Measurements from ENCODE around the gene RBL2. TPM values are rescaled to one million over a fixed set of nuclear protein-coding genes. Genes with fewer than 3 reads are reported as not detected.

Gene RBL2
- total and polyA plus RNA-seq, 2 of the 8 experiments (the other 6 are each of a cell fraction or from before 2014, with no cell fraction given): 13.9 to 22.1 TPM

DNA sequence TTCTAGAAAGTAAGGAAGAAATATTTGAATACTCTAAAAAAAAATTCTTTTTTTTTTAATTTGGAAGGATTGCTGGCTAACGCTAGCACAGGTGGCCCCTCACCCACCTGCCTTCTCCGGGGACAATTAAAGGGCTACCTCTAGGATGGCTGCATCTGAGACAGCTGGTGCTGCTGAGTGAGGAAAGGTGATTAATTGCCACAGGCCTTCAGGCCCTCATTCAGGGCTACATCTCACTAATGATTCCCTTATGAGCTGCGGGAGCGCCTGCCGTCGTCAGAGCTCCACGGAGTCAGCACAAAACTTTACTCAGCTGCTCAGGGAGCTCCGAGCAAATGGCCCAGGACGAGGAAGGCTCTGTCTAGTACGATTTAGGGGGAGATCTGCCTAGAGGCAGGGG lies 95.8 kb downstream of the RBL2 start:
- Histone ChIP-seq H3K9ac (replicated peaks in 1 of 4; ENCODE audit: extremely low read depth in 1 of 4, low read depth in 3 of 4, low read length in 3 of 4) (no peak overlapping the region), H2BK5ac (ENCODE audit: low read depth, low read length) (no peak overlapping the region), H4K91ac (replicated peaks; ENCODE audit: insufficient read length, low read length) (no peak overlapping the region), H3K56ac (replicated peaks; ENCODE audit: insufficient read length, low read depth, low read length) (no peak overlapping the region), H3K27ac (ENCODE audit: low read depth, low read length) (no peak overlapping the region), H3K4me3 (ENCODE audit: extremely low read depth in 1 of 4, insufficient read depth in 2 of 4, low read depth in 3 of 4, low read length in 4 of 4) (no peak overlapping the region), H2BK120ac (replicated peaks; ENCODE audit: low read depth, low read length) (no peak overlapping the region), H2BK20ac (ENCODE audit: low read length) (no peak overlapping the region), H2AK5ac (ENCODE audit: low read depth, low read length) (no peak overlapping the region), H4K5ac (ENCODE audit: insufficient read length, low read depth, low read length) (no peak overlapping the region), H3K4me2 (ENCODE audit: insufficient read depth in 1 of 2, low read depth in 2 of 2, low read length in 2 of 2) (no peak overlapping the region), H3K36me3 (ENCODE audit: control insufficient read depth in 2 of 4, insufficient read depth in 4 of 4, low read length in 3 of 4) (no peaks in the 10 kb centered on the region), H3K14ac (ENCODE audit: insufficient read length) (no peak overlapping the region), H3K79me2 (ENCODE audit: control insufficient read depth in 1 of 2, insufficient read depth in 2 of 2, low read length in 2 of 2) (no peaks in the 10 kb centered on the region), H3K79me1 (ENCODE audit: low read depth, low read length) (no peaks in the 10 kb centered on the region), H2BK15ac (ENCODE audit: low read length) (no peak overlapping the region), H3K18ac (ENCODE audit: extremely low read depth, low read length) (no peak overlapping the region), H3K23ac (ENCODE audit: insufficient read length) (no peak overlapping the region), H3K9me3 (ENCODE audit: insufficient read depth in 2 of 2, low read depth in 1 of 2, low read length in 1 of 2) (no peaks in the 10 kb centered on the region), H3K4ac (replicated peaks; ENCODE audit: insufficient read length, low read depth, low read length) (no peak overlapping the region), H2BK12ac (ENCODE audit: low read depth, low read length) (no peak overlapping the region), H3K4me1 (replicated peaks in 1 of 4; ENCODE audit: control insufficient read depth in 3 of 4, insufficient read depth in 4 of 4, low read length in 3 of 4) (no peaks in the 10 kb centered on the region), H4K8ac (ENCODE audit: extremely low read depth, insufficient read depth, low read length) (no peak overlapping the region), H3K23me2 (ENCODE audit: low read depth, low read length) (no peaks in the 10 kb centered on the region), H2AFZ (ENCODE audit: low read length) (no peak overlapping the region), H4K20me1 (replicated peaks in 1 of 2; ENCODE audit: control insufficient read depth in 1 of 2, insufficient read depth in 2 of 2, low read length in 2 of 2) (no peaks in the 10 kb centered on the region), H3K27me3 (replicated peaks in 1 of 4; ENCODE audit: control insufficient read depth in 3 of 4, extremely low read depth in 1 of 4, insufficient read depth in 3 of 4, low read length in 3 of 4) (no peaks in the 10 kb centered on the region)
- no peak for FAIRE-seq
- ChIA-PET CTCF (ENCODE audit: partially characterized antibody) (interaction anchor here (1.1 to 1.8 kb wide), 3 partner anchors 15 to 132 kb away, joined by 3 to 5 read pairs (median 4); no protein-coding TSS in a partner anchor), POLR2A (ENCODE audit: partially characterized antibody) (interaction anchor here (0.6 kb wide), 1 partner anchor 60 kb away, joined by 3 read pairs; no protein-coding TSS in a partner anchor)
- DNase-seq (ENCODE audit: low read depth in 1 of 2, low spot score in 2 of 2): no peak
- 83% methylated on average over 10 of the region's 10 CpGs; no CpG with 5 or more reads in 1 of the 2 experiments for WGBS, 2 experiments (ENCODE audit: extremely low coverage in 1 of 2, insufficient coverage in 1 of 2, insufficient read length in 1 of 2, insufficient replicate concordance in 2 of 2, low coverage in 1 of 2, low lambda C conversion rate in 2 of 2, missing lambda C conversion rate in 1 of 2)
- TF ChIP-seq EGR1 (IDR thresholded peaks at IDR 0.05; ENCODE audit: borderline replicate concordance, low read depth, low read length) (no peak), GABPA (IDR thresholded peaks at IDR 0.05; ENCODE audit: borderline replicate concordance, insufficient read depth, low read length) (no peak), GTF2F1 (IDR thresholded peaks at IDR 0.05; ENCODE audit: borderline replicate concordance, low read depth, low read length) (no peak), NRF1 (IDR thresholded peaks at IDR 0.05; ENCODE audit: low read depth, low read length) (no peak), MAFK (IDR thresholded peaks at IDR 0.05; ENCODE audit: low read depth, low read length) (no peak), KDM1A (IDR thresholded peaks at IDR 0.05; ENCODE audit: borderline replicate concordance, low read length) (no peak), HDAC6 (IDR thresholded peaks at IDR 0.05; ENCODE audit: low read depth, low read length) (no peak), CHD1 (IDR thresholded peaks at IDR 0.05; ENCODE audit: low read depth, low read length) (no peak), RAD21 (IDR thresholded peaks at IDR 0.05 in 1 of 2, conservative IDR thresholded peaks at IDR 0.05 in 1 of 2; ENCODE audit: low read depth in 2 of 2, low read length in 2 of 2) (no peak), SRF (IDR thresholded peaks at IDR 0.05; ENCODE audit: low read depth, low read length) (no peak), CBX8 (IDR thresholded peaks at IDR 0.05; ENCODE audit: borderline replicate concordance, low read depth, low read length) (no peak)
- TF ChIP-seq, protein P1, sequence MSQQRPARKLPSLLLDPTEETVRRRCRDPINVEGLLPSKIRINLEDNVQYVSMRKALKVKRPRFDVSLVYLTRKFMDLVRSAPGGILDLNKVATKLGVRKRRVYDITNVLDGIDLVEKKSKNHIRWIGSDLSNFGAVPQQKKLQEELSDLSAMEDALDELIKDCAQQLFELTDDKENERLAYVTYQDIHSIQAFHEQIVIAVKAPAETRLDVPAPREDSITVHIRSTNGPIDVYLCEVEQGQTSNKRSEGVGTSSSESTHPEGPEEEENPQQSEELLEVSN (IDR thresholded peaks at IDR 0.05): no peak
